ENCODE measurements around the gene PCSK6.

Gene PCSK6

GRCh38 chr15:101504866-101505609 lies 15.5 kb upstream of the PCSK6 start:
- no peak overlapping the region for H3K27ac ChIP-seq (ENCODE audit: low read depth, low read length)
- H3K4me3 ChIP-seq (ENCODE audit: low read depth, low read length), result no peak overlapping the region
- no peaks in the 10 kb centered on the region for H3K4me1 ChIP-seq (ENCODE audit: control insufficient read depth, insufficient read depth, low read length)
- no peaks in the 10 kb centered on the region for H3K9me3 ChIP-seq (ENCODE audit: control insufficient read depth, insufficient read depth, low read length)
- H3K9ac ChIP-seq (ENCODE audit: low read depth, low read length), result no peak overlapping the region
- H3K27me3 ChIP-seq (ENCODE audit: control insufficient read depth, insufficient read depth, low read length), result no peaks in the 10 kb centered on the region
- H3K36me3 ChIP-seq (ENCODE audit: control insufficient read depth, insufficient read depth, low read length), result no peaks in the 10 kb centered on the region

- Histone ChIP-seq H3K4me3 (ENCODE audit: low read depth, low read length) (no peak overlapping the region), H3K4me1 (ENCODE audit: control insufficient read depth, insufficient read depth, low read length) (no peaks in the 10 kb centered on the region), H3K9ac (ENCODE audit: low read depth, low read length) (no peak overlapping the region), H3K27ac (ENCODE audit: low read depth, low read length) (no peak overlapping the region), H3K36me3 (ENCODE audit: control insufficient read depth, insufficient read depth, low read length) (no peaks in the 10 kb centered on the region), H3K9me3 (ENCODE audit: control insufficient read depth, insufficient read depth, low read length) (no peaks in the 10 kb centered on the region), H3K27me3 (ENCODE audit: control insufficient read depth, insufficient read depth, low read length) (no peaks in the 10 kb centered on the region)
Observed at GRCh38 chr15:101504373-101504772, 14.9 kb upstream of the PCSK6 start.

GRCh38 chr15:101503296-101503599 lies 13.7 kb upstream of the PCSK6 start:
- Histone ChIP-seq H3K4me1 (ENCODE audit: control insufficient read depth, insufficient read depth, low read length) (no peaks in the 10 kb centered on the region), H3K36me3 (ENCODE audit: control insufficient read depth, insufficient read depth, low read length) (no peaks in the 10 kb centered on the region), H3K27ac (ENCODE audit: low read depth, low read length) (no peak overlapping the region), H3K4me3 (ENCODE audit: low read depth, low read length) (no peak overlapping the region), H3K9ac (ENCODE audit: low read depth, low read length) (no peak overlapping the region), H3K27me3 (ENCODE audit: control insufficient read depth, insufficient read depth, low read length) (no peaks in the 10 kb centered on the region), H3K9me3 (ENCODE audit: control insufficient read depth, insufficient read depth, low read length) (no peaks in the 10 kb centered on the region)

GRCh38 chr15:101502572-101503295 lies 13.2 kb upstream of the PCSK6 start:
- Histone ChIP-seq H3K27ac (ENCODE audit: low read depth, low read length) (no peak overlapping the region), H3K9me3 (ENCODE audit: control insufficient read depth, insufficient read depth, low read length) (no peaks in the 10 kb centered on the region), H3K27me3 (ENCODE audit: control insufficient read depth, insufficient read depth, low read length) (no peaks in the 10 kb centered on the region), H3K9ac (ENCODE audit: low read depth, low read length) (no peak overlapping the region), H3K4me3 (ENCODE audit: low read depth, low read length) (no peak overlapping the region), H3K4me1 (ENCODE audit: control insufficient read depth, insufficient read depth, low read length) (no peaks in the 10 kb centered on the region), H3K36me3 (ENCODE audit: control insufficient read depth, insufficient read depth, low read length) (no peaks in the 10 kb centered on the region)

- Histone ChIP-seq H3K9ac (ENCODE audit: low read depth, low read length) (no peak overlapping the region), H3K27me3 (ENCODE audit: control insufficient read depth, insufficient read depth, low read length) (no peaks in the 10 kb centered on the region), H3K4me3 (ENCODE audit: low read depth, low read length) (no peak overlapping the region), H3K9me3 (ENCODE audit: control insufficient read depth, insufficient read depth, low read length) (no peaks in the 10 kb centered on the region), H3K27ac (ENCODE audit: low read depth, low read length) (no peak overlapping the region), H3K36me3 (ENCODE audit: control insufficient read depth, insufficient read depth, low read length) (no peaks in the 10 kb centered on the region), H3K4me1 (ENCODE audit: control insufficient read depth, insufficient read depth, low read length) (peaks cover 4% of the 10 kb centered on the region; the same call in 1 of the 2 replicates)
Observed at GRCh38 chr15:101501703-101502373, 12.3 kb upstream of the PCSK6 start.

- no peak overlapping the region for H3K9ac ChIP-seq (ENCODE audit: low read depth, low read length)
- H3K27ac ChIP-seq (ENCODE audit: low read depth, low read length), result no peak overlapping the region
- no peaks in the 10 kb centered on the region for H3K36me3 ChIP-seq (ENCODE audit: control insufficient read depth, insufficient read depth, low read length)
- H3K27me3 ChIP-seq (ENCODE audit: control insufficient read depth, insufficient read depth, low read length), result no peaks in the 10 kb centered on the region
- H3K9me3 ChIP-seq (ENCODE audit: control insufficient read depth, insufficient read depth, low read length), result no peaks in the 10 kb centered on the region
- H3K4me3 ChIP-seq (ENCODE audit: low read depth, low read length), result no peak overlapping the region
- H3K4me1 ChIP-seq (ENCODE audit: control insufficient read depth, insufficient read depth, low read length), result peaks cover 11% of the 10 kb centered on the region; the same call in 1 of the 2 replicates
Observed at GRCh38 chr15:101500865-101501551, 11.5 kb upstream of the PCSK6 start.

- Histone ChIP-seq H3K4me1 (ENCODE audit: control insufficient read depth, insufficient read depth, low read length) (peaks cover 12% of the 10 kb centered on the region; the same call in 1 of the 2 replicates), H3K27me3 (ENCODE audit: control insufficient read depth, insufficient read depth, low read length) (no peaks in the 10 kb centered on the region), H3K27ac (ENCODE audit: low read depth, low read length) (no peak overlapping the region)
Observed at GRCh38 chr15:101499863-101500713, 10.6 kb upstream of the PCSK6 start.

GRCh38 chr15:101498717-101499480 lies 9.4 kb upstream of the PCSK6 start:
- H3K27ac ChIP-seq (ENCODE audit: low read depth, low read length), result no peak overlapping the region

More at GRCh38 chr15:101499863-101500713, 10.6 kb upstream of the PCSK6 start:
- no peaks in the 10 kb centered on the region for H3K36me3 ChIP-seq (ENCODE audit: control insufficient read depth, insufficient read depth, low read length)
- H3K4me3 ChIP-seq (ENCODE audit: low read depth, low read length), result no peak overlapping the region
- H3K9me3 ChIP-seq (ENCODE audit: control insufficient read depth, insufficient read depth, low read length), result no peaks in the 10 kb centered on the region
- no peak overlapping the region for H3K9ac ChIP-seq (ENCODE audit: low read depth, low read length)

GRCh38 chr15:101498076-101498716 lies 8.7 kb upstream of the PCSK6 start:
- H3K4me1 ChIP-seq (ENCODE audit: control insufficient read depth, insufficient read depth, low read length), result peaks cover 12% of the 10 kb centered on the region; the same call in 1 of the 2 replicates
- H3K9me3 ChIP-seq (ENCODE audit: control insufficient read depth, insufficient read depth, low read length), result no peaks in the 10 kb centered on the region
- no peaks in the 10 kb centered on the region for H3K27me3 ChIP-seq (ENCODE audit: control insufficient read depth, insufficient read depth, low read length)
- no peak overlapping the region for H3K4me3 ChIP-seq (ENCODE audit: low read depth, low read length)
- no peak overlapping the region for H3K9ac ChIP-seq (ENCODE audit: low read depth, low read length)
- H3K36me3 ChIP-seq (ENCODE audit: control insufficient read depth, insufficient read depth, low read length), result no peaks in the 10 kb centered on the region
- no peak overlapping the region for H3K27ac ChIP-seq (ENCODE audit: low read depth, low read length)

More at GRCh38 chr15:101498717-101499480, 9.4 kb upstream of the PCSK6 start:
- no peaks in the 10 kb centered on the region for H3K27me3 ChIP-seq (ENCODE audit: control insufficient read depth, insufficient read depth, low read length)
- H3K4me1 ChIP-seq (ENCODE audit: control insufficient read depth, insufficient read depth, low read length), result peaks cover 12% of the 10 kb centered on the region; the same call in 1 of the 2 replicates
- H3K4me3 ChIP-seq (ENCODE audit: low read depth, low read length), result no peak overlapping the region
- H3K9ac ChIP-seq (ENCODE audit: low read depth, low read length), result no peak overlapping the region
- no peaks in the 10 kb centered on the region for H3K9me3 ChIP-seq (ENCODE audit: control insufficient read depth, insufficient read depth, low read length)
- H3K36me3 ChIP-seq (ENCODE audit: control insufficient read depth, insufficient read depth, low read length), result no peaks in the 10 kb centered on the region

Data from HUES48 (cell line).